Caco-2 (cell line): ENCODE results near the gene CERT1. TPM values are rescaled to one million over a fixed set of nuclear protein-coding genes. Genes with fewer than 3 reads are reported as not detected.
A peak's percentile ranks its signal among the peaks of the same experiment; 100 is the strongest.

Experiments used
- BruUV-seq: library from RNA; stranded (reverse); fragments of 400-500 nt; replicated peaks from 2 replicates; lab custom pipeline; 2021; lab: Mats Ljungman, UMichigan
- CTCF ChIA-PET: fragments of 300-600 bp; sonication (Branson Sonifier 250); formaldehyde crosslinking; loops from one replicate; lab custom pipeline; 2022; ENCODE audit warnings: antibody characterized with exemption; lab: Charles Lee
- POLR2A ChIA-PET: fragments of 300-600 bp; sonication (Branson Sonifier 250); formaldehyde crosslinking; loops from one replicate; lab custom pipeline; 2022; ENCODE audit warnings: antibody characterized with exemption; lab: Charles Lee
- DNase-seq, 2 experiments: peaks; one replicate each; pipeline versions ENCODE4 v3.0.0 to v3.0.0-alpha.2; 2020 to 2022
- H3K27me3 ChIP-seq: replicated peaks from 2 replicates; pipeline ENCODE4 v1.6.0; 2011; ENCODE audit warnings: low read length; ENCODE audit not compliant: control insufficient read depth, insufficient read depth
- H3K36me3 ChIP-seq: 2 replicates; pipeline ENCODE4 v1.5.1; 2011; ENCODE audit warnings: low read length; ENCODE audit not compliant: control insufficient read depth, insufficient read depth
- H3K4me1 ChIP-seq: fragments of 250-450 bp; sonication (Bioruptor Pico); 2 replicates; pipeline ENCODE4 v1.5.1; 2020; ENCODE audit warnings: mild to moderate bottlenecking
- H3K4me3 ChIP-seq: 2 replicates; pipeline ENCODE4 v1.5.1; 2011; ENCODE audit warnings: low read depth, mild to moderate bottlenecking, control low read depth, low read length
- H3K9me3 ChIP-seq: fragments of 250-450 bp; sonication (Bioruptor Pico); 2 replicates; pipeline ENCODE4 v1.5.1; 2020; ENCODE audit warnings: mild to moderate bottlenecking, moderate library complexity
- H3K27ac Mint-ChIP-seq: one replicate; pipeline ENCODE4 v1.8.0; 2022; ENCODE audit warnings: mixed read lengths; ENCODE audit not compliant: unreplicated experiment
- H3K27me3 Mint-ChIP-seq: one replicate; pipeline ENCODE4 v1.8.0; 2022; ENCODE audit warnings: mixed read lengths; ENCODE audit not compliant: insufficient read depth, unreplicated experiment
- H3K36me3 Mint-ChIP-seq: one replicate; pipeline ENCODE4 v1.8.0; 2022; ENCODE audit warnings: mild to moderate bottlenecking, mixed read lengths; ENCODE audit not compliant: insufficient read depth, unreplicated experiment
- H3K4me1 Mint-ChIP-seq: one replicate; pipeline ENCODE4 v1.8.0; 2022; ENCODE audit warnings: low read depth, mixed read lengths; ENCODE audit not compliant: unreplicated experiment
- H3K4me3 Mint-ChIP-seq: one replicate; pipeline ENCODE4 v1.8.0; 2022; ENCODE audit warnings: mild to moderate bottlenecking, moderate library complexity, mixed read lengths; ENCODE audit not compliant: unreplicated experiment
- H3K9me3 Mint-ChIP-seq: one replicate; pipeline ENCODE4 v1.8.0; 2022; ENCODE audit warnings: mixed read lengths; ENCODE audit not compliant: unreplicated experiment
- CTCF ChIP-seq, 2 experiments: fragments of 200-600 bp in 1 of 2; IDR thresholded peaks; 1 replicate in 1 of 2; 2 replicates in 1 of 2; pipeline versions ENCODE4 v1.5.1 to v1.8.0; 2011 to 2022; ENCODE audit warnings: antibody characterized with exemption in 1 of 2, control low read depth in 1 of 2, inconsistent platforms in 1 of 2, low read depth in 1 of 2, low read length in 1 of 2, mild to moderate bottlenecking in 1 of 2, moderate library complexity in 1 of 2; ENCODE audit not compliant: insufficient read depth in 1 of 2, severe bottlenecking in 1 of 2, unreplicated experiment in 1 of 2
- intact Hi-C: fragments of 100-400 bp; cut with micrococcal nuclease; formaldehyde crosslinking; loops from one replicate; pipeline ENCODE4 v1.10.0; 2022; ENCODE audit not compliant: unreplicated experiment
- total RNA-seq: library from RNA; stranded (reverse); gene quantifications from 2 replicates; pipeline ENCODE4 v1.2.3, GENCODE V29; 2022

Gene CERT1
- total RNA-seq, 1 experiment from 2014 or later, result 44.3 TPM

GRCh38 chr5:75523275-75523674 is 11.8 kb upstream of the CERT1 start:
- CTCF ChIA-PET, result interaction anchor here (0.7 kb wide), 1 partner anchor 114 kb away, joined by 3 read pairs; no protein-coding TSS in a partner anchor

GRCh38 chr5:75522542-75522941 is 11.1 kb upstream of the CERT1 start:
- H3K36me3 Mint-ChIP-seq, result peaks cover 8% of the 10 kb centered on the region
- Histone ChIP-seq H3K27me3 (no peaks in the 10 kb centered on the region), H3K9me3 (peaks cover 5% of the 10 kb centered on the region), H3K36me3 (no peaks in the 10 kb centered on the region), H3K4me1 (peaks cover 20% of the 10 kb centered on the region), H3K4me3 (no peak overlapping the region)
- peaks cover 18% of the 10 kb centered on the region for H3K9me3 Mint-ChIP-seq
- POLR2A ChIA-PET, result no interaction called here
- no peak for TF ChIP-seq CTCF (IDR thresholded peaks at IDR 0.05; ENCODE audit: insufficient read depth in 1 of 2, low read depth in 1 of 2, low read length in 1 of 2, severe bottlenecking in 1 of 2, unreplicated experiment in 1 of 2)
- H3K4me3 Mint-ChIP-seq, result no peak overlapping the region
- no peak overlapping the region for H3K27ac Mint-ChIP-seq
- intact Hi-C loops, result loop anchor here (5.0 kb wide), 1 partner anchor 95 kb away; no protein-coding TSS in a partner anchor
- DNase-seq, result no peak
- H3K27me3 Mint-ChIP-seq, result no peaks in the 10 kb centered on the region
- BruUV-seq, result no TSS peak
- CTCF ChIA-PET, result no interaction called here
- peaks cover 22% of the 10 kb centered on the region for H3K4me1 Mint-ChIP-seq

More at GRCh38 chr5:75523275-75523674, 11.8 kb upstream of the CERT1 start:
- TF ChIP-seq CTCF (IDR thresholded peaks at IDR 0.05; ENCODE audit: insufficient read depth in 1 of 2, low read depth in 1 of 2, low read length in 1 of 2, severe bottlenecking in 1 of 2, unreplicated experiment in 1 of 2), result no peak
- H3K4me1 Mint-ChIP-seq, result peaks cover 22% of the 10 kb centered on the region
- peaks cover 18% of the 10 kb centered on the region for H3K9me3 Mint-ChIP-seq
- H3K4me3 Mint-ChIP-seq, result peak overlapping the region; percentile 55
- H3K27ac Mint-ChIP-seq, result peak overlapping the region; percentile 77
- POLR2A ChIA-PET, result no interaction called here
- H3K36me3 ChIP-seq, result no peaks in the 10 kb centered on the region
- no TSS peak for BruUV-seq
- H3K4me1 ChIP-seq, result peaks cover 20% of the 10 kb centered on the region
- H3K27me3 Mint-ChIP-seq, result no peaks in the 10 kb centered on the region
- no peaks in the 10 kb centered on the region for H3K27me3 ChIP-seq
- DNase-seq, result peak in 1 of 2 experiments; percentile 57
- peaks cover 5% of the 10 kb centered on the region for H3K9me3 ChIP-seq
- H3K4me3 ChIP-seq, result no peak overlapping the region
- intact Hi-C loops, result loop anchor here (1.0 to 5.0 kb wide), 2 partner anchors 12 to 94 kb away; partner anchors contain the start of genes CERT1 and POLK
- peaks cover 8% of the 10 kb centered on the region for H3K36me3 Mint-ChIP-seq

- H3K27me3 ChIP-seq, result no peaks in the 10 kb centered on the region
- no peaks in the 10 kb centered on the region for H3K27me3 Mint-ChIP-seq
- H3K27ac Mint-ChIP-seq, result no peak overlapping the region
- H3K4me1 Mint-ChIP-seq, result peaks cover 22% of the 10 kb centered on the region
- H3K4me3 Mint-ChIP-seq, result no peak overlapping the region
- ChIA-PET POLR2A (no interaction called here), CTCF (no interaction called here)
- H3K4me3 ChIP-seq, result no peak overlapping the region
- no TSS peak for BruUV-seq
- H3K36me3 ChIP-seq, result no peaks in the 10 kb centered on the region
- intact Hi-C loops, result loop anchor here (5.0 kb wide), 1 partner anchor 95 kb away; no protein-coding TSS in a partner anchor
- H3K4me1 ChIP-seq, result peaks cover 20% of the 10 kb centered on the region
- H3K36me3 Mint-ChIP-seq, result peaks cover 8% of the 10 kb centered on the region
- H3K9me3 Mint-ChIP-seq, result peaks cover 18% of the 10 kb centered on the region
- TF ChIP-seq CTCF (IDR thresholded peaks at IDR 0.05; ENCODE audit: insufficient read depth in 1 of 2, low read depth in 1 of 2, low read length in 1 of 2, severe bottlenecking in 1 of 2, unreplicated experiment in 1 of 2), result no peak
- no peak for DNase-seq
- peaks cover 5% of the 10 kb centered on the region for H3K9me3 ChIP-seq
These were observed 10.6 kb upstream of the CERT1 start for GRCh38 chr5:75522025-75522424.
